ENCODE measurements around the gene BCL2.

Gene BCL2

GRCh38 chr18:63283305-63284094 lies 36.1 kb downstream of the BCL2 start:
- TF ChIP-seq PPARA (CRISPR knock-in tag; IDR thresholded peaks at IDR 0.05; ENCODE audit: borderline replicate concordance) (no peak), RARB (CRISPR knock-in tag; IDR thresholded peaks at IDR 0.05) (no peak), ESRRG (CRISPR knock-in tag; IDR thresholded peaks at IDR 0.05) (no peak), ZC3H10 (CRISPR knock-in tag; IDR thresholded peaks at IDR 0.05) (no peak), ZNF565 (CRISPR knock-in tag; conservative IDR thresholded peaks at IDR 0.05; ENCODE audit: low read depth) (no peak), ZNF8 (CRISPR knock-in tag; IDR thresholded peaks at IDR 0.05) (no peak), ZFP30 (CRISPR knock-in tag; IDR thresholded peaks at IDR 0.05) (no peak), PATZ1 (CRISPR knock-in tag; IDR thresholded peaks at IDR 0.05; ENCODE audit: borderline replicate concordance) (no peak), OSR1 (CRISPR knock-in tag; IDR thresholded peaks at IDR 0.05) (no peak), SNAI2 (CRISPR knock-in tag; IDR thresholded peaks at IDR 0.05) (no peak), ARNTL (CRISPR knock-in tag; IDR thresholded peaks at IDR 0.05; ENCODE audit: borderline replicate concordance, low read depth) (no peak), ZFP3 (CRISPR knock-in tag; IDR thresholded peaks at IDR 0.05) (no peak)
- no peak for ATAC-seq

GRCh38 chr18:63282793-63283192 lies 36.8 kb downstream of the BCL2 start:
- TF ChIP-seq ISL1 (CRISPR knock-in tag; IDR thresholded peaks at IDR 0.05) (no peak), CSDC2 (CRISPR knock-in tag; IDR thresholded peaks at IDR 0.05) (no peak), SNAI2 (CRISPR knock-in tag; IDR thresholded peaks at IDR 0.05) (no peak), ZC3H10 (CRISPR knock-in tag; IDR thresholded peaks at IDR 0.05) (no peak), ZFP3 (CRISPR knock-in tag; IDR thresholded peaks at IDR 0.05) (no peak), RARB (CRISPR knock-in tag; IDR thresholded peaks at IDR 0.05) (no peak), POU6F1 (CRISPR knock-in tag; IDR thresholded peaks at IDR 0.05; ENCODE audit: borderline replicate concordance, low read depth) (no peak), ARNTL (CRISPR knock-in tag; IDR thresholded peaks at IDR 0.05; ENCODE audit: borderline replicate concordance, low read depth) (no peak), TSHZ2 (CRISPR knock-in tag; IDR thresholded peaks at IDR 0.05) (no peak), OSR1 (CRISPR knock-in tag; IDR thresholded peaks at IDR 0.05) (no peak), ESRRG (CRISPR knock-in tag; IDR thresholded peaks at IDR 0.05) (no peak), PATZ1 (CRISPR knock-in tag; IDR thresholded peaks at IDR 0.05; ENCODE audit: borderline replicate concordance) (no peak), ZNF70 (CRISPR knock-in tag; IDR thresholded peaks at IDR 0.05) (no peak), CSRNP3 (CRISPR knock-in tag; IDR thresholded peaks at IDR 0.05) (no peak), TCF4 (CRISPR knock-in tag; IDR thresholded peaks at IDR 0.05; ENCODE audit: borderline replicate concordance) (no peak)
- no peak for ATAC-seq

Data from SK-N-SH treated with all-trans-retinoic acid at 6 μM for 48 hours (cell line).